Anterior cingulate cortex (tissue), 58 donors: Measurements from ENCODE around the gene SERGEF.

Experiments used
- DNase-seq, 58 donors: peaks; one replicate each; lab custom pipeline; 2025; lab: John Stamatoyannopoulos, UW

SERGEF gene

DNA sequence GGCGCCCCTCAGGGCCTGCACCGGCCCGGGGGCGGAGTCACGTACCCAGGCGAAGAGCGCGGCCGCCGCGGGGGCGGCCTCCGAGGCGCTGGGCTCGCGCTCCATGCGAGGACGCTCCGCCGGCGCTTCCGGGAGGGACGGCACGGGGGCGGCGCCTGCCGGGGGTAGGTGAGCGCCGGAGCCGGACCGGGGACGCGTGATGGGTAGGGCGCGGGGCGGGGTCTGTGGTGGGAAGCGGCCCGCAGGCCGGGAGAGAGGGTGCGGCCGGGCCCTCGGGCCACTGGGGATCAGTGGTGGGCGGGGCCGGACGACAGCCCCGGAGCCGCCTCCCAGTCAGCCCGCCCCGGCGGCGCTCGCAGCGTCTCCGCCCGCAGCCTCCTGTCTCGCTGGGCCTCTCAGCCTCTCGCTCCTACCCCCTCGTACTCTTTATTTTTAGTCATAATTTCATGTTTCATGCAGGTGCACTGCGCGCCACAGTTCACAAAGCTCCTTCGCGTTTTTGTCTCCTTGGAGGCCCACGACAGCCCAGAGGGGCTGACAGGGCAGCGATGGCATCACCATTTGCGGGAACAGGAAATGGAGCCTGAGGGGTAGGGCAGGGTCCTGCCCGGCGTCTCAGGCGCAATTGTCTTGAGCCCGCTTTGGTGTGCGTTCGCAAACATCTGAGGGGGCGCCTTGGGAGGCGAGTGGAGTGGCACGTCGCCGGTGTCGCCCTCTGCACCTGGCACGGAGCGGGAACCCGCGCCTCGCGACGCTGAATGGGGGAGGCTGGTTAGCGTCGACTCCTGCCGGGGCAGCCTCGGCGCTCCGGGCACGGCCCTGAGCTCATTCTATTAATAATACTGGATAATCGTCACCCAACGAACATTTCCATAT lies at the start of gene SERGEF:
SERGEF (minus strand) TSS at position 142 of the 876 bp plus-strand sequence; CDS start at position 105, 37 bp downstream.
- peak; percentile 22 to 88 (median 78) for DNase-seq

DNA sequence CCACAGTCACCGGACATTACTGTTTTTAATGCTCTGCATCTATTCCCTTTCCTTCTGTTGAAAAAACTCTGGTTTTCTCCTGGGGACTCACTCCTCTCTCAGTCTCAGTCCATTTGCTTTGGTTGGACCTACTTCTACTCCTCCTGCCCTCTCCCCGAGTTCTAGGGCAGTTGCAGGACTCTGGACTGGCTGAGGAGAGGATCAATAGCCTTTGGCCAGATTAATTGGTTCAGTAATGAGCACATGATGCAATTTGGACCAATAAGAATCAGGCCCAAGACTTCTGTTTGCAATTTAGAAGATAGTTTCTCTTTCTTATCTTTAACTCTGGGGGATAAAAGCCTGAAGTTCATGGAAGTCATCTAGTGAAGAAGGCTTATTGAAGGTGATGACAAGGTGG lies 48.5 kb upstream of the SERGEF start:
- no peak for DNase-seq

DNA sequence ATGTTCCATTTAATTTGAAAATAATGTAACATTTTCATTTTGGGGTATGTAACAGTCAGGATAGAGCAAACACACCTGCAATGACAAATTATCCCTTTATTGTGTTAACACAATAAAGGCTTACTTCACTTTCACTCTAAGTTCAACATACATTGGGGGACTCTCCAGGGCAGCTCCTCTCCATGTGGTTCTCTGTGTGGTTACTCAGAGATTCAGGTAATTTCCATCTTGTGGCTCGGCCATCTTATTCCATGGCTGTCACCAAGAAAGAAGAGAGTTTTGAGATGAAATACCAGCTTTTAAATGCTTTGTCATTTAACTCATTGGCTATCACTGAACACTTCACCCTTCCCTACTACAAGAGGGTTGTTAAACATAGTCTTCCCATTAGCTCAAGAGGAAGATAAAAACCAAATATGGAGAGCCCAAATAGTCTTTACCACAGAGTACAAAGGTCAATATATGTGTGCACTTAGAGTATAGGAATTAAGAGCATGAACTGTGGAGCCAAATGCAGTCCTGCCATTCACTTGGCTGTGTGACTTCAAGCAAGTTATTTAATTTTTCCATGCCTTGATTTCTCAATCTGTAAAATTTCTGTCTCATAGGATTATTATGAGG lies 43.8 kb upstream of the SERGEF start:
- DNase-seq = no peak

DNA sequence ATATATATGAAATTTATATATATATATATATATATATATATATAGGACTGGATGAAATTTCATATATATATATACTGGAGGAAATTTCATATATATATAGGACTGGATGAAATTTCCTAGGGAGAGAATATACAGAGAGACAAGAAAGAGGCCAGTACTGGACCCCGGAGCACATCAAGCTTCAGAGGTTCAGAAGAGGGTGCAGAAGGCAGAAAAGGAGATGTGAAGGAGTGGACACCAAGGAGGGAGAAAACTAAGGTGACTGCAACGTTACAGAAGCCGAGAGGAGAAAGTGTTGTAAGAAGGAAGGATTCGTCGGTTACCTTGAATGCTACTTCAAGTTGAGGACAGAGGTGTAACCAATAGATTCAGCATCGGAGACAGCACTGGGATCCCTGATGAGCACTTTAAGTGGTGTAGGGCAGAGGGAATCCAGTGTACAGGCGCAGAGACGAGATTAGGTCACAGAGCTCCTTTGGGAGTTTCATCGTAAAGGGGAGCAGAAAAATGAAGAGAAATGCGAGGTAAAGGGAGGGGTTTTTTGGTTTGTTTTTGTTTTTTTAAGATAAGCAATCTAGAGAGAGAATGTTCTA lies 41.8 kb upstream of the SERGEF start:
- DNase-seq = no peak

DNA sequence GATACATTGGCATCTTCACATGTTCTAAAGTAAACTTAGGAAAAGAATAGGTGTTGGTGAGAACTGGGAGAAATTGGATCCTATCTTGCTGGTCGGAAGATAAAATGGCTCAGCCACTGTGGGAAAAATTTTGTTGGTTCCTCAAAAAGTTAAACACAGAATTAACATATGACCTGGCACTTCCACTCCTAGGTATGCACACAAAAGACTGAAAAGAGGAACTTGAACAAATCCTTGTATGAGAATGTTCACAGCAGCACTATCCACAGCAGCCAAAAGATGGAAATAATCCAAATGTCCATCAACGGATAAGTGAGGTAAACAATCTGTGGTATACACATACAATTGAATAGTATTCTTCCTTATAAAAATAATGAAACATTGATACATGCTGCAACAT lies 38.0 kb upstream of the SERGEF start:
- DNase-seq = no peak

DNA sequence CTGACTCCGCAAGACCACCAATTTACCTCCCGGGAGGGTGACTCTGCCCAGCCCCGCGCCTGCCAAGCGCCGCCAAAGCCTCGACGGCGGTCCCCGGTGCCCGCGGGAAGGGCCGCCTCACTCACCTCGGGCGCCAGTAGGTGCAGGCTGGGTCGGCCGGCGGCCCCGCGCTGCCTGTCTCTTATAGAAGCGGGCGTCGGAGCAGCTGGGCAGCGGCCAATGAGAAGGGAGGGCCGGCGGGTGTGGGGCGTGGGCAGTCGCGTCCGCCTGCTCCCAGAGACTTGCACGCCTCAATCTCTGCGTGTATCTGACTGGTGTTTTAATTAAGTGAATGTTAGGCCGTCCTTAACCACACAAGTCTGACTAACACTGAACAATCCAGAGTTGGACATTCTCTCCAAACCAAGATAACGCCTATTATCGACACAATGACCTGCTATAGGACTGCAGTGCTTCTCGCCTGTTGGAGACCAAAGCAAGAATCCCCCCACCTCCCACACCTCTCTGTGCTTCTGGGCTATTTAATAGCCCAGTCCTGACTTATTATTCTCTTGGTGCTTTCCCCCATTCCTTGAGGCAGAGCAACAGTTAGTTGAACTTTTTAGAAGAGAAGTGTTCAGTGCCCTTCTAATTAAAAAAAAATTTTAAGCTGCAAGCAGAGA lies 33.4 kb upstream of the SERGEF start, which contains the start of gene TPH1:
TPH1 (minus strand) TSS at position 154 of the 662 bp plus-strand sequence. CDS start 5,507 bp downstream, outside the sequence.
- peak in 1 of 58 donors; percentile 6 for DNase-seq

DNA sequence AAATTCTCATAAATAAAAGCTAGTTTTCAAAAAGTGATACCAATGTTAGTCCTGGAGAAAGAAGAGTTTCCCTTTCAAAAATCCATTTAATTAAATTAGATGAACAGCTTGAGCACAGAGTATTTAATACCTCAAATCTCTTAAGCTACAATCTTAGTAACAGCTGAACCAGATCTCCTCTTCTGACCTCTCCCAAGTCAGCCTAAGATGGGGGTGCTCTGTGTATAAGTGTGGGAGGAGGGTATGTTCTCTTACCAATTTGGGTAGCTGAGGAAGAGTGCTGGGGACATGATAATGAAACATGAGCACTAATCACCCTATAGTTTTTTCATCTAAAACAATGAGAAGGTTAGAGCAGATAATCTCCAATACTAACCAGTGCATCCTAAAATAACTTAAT lies 23.6 kb upstream of the SERGEF start:
- DNase-seq = no peak

GRCh38 chr11:18027475-18027874 lies 14.6 kb upstream of the SERGEF start:
- no peak for DNase-seq

DNA sequence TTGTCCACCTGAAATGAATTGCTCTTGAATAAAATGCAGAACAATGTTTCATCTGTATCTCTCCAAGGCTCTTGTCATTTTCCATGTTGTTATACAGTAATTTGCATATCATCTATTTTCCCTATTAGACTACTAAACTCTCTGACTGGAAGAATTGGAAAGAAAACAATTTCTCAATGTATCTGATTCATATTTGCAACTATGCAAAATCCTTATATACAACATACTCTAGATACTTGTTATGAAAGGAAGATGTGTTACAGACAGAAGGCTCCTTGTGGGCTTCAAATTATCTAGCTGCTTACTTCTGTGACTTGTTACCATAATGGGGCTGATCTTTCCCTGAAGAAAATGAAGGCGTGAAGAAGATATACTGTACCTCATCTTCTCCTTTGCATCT lies 9.6 kb upstream of the SERGEF start:
- DNase-seq = no peak

DNA sequence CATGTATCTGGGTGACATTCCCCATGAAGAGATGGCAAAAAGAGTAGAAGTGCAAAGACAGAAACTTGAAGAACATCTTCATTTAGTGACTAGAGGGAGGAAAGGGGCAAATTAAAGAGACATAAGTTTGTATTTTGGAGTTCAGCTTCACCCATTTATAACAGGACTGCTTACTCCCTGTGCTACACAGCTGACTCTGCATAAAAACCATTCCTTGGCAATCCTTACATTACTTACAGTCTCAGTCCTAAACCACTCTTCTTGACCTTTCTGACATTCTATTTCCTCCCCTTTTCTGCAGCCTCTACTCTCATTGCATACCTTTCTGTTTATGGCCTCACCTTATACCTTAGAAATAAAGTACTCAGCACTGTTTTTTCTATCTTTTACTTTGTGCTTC lies 6.8 kb upstream of the SERGEF start:
- DNase-seq = no peak

GRCh38 chr11:18016789-18017188 lies 3.9 kb upstream of the SERGEF start:
- no peak for DNase-seq

GRCh38 chr11:18014876-18015275 lies 2.0 kb upstream of the SERGEF start:
- DNase-seq = no peak

DNA sequence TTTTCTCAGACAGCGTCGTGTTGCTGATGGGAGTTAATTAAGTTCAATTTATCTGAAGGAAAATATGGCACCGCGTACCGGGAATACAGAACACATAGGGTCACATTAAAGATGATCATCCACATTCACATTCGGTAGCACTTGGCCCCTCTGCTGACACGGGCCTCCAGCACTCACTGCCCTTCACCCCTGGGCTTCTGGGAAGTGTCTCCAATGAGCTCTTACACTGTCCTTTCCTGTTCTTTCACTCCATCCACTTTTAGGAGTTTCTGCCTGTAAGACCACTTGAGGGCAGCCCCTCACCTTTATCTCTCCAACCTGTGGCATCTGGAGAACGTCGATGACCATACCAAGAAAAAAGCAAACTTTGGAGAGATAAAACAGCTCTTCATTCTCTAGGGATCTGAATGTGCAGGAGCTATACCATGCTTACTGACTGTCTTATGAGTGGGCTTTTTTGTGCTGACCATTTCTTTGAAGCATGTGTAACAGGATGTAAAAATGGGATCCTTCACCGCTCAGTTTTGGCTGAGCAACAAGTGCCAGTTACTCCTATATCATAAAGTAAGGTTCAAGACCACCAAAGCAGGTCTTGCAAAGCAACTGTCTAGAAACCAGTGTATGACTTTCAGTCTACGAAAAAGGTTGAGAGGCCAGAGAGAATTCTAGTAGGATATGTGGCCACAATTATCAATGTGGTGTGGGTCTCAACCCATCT lies 1.1 kb upstream of the SERGEF start:
- peak in 3 of 58 donors; percentile 6 to 35 (median 24) for DNase-seq

- DNase-seq = peak in 27 of 58 donors; percentile 4 to 63 (median 42)
Measured at GRCh38 chr11:18012122-18012905, 533 bp downstream of the SERGEF start.

- DNase-seq = peak in 20 of 58 donors; percentile 1 to 55 (median 12)
Measured at GRCh38 chr11:18011633-18012032, 1.2 kb downstream of the SERGEF start.

DNA sequence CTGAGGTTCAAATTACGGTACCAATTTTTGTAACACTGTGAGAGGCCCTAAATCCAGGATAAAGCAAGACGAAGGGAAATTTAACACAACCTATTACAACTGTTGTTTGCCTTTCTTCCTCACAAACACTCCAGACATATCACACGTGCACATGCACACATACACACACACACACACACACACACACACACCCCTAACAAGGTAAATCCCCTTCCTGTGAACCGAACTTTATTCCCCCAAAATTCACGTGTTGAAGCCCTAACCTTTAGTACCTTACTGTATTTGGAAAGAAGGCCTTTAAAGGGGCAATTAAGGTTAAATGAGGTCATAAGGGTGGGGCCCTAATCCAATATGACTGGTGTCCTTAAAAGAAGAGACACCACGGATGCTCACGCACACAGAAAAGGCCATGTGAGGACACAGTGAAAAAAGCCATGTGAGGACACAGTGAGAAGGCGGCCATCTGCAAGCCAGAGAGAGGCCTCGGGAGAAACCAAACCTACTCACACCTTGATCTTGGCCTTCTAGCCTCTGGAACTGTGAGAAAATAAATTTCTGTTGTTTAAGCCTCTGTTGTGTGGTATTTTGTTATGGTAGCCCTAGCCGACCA lies 1.8 kb downstream of the SERGEF start:
- no peak for DNase-seq

DNA sequence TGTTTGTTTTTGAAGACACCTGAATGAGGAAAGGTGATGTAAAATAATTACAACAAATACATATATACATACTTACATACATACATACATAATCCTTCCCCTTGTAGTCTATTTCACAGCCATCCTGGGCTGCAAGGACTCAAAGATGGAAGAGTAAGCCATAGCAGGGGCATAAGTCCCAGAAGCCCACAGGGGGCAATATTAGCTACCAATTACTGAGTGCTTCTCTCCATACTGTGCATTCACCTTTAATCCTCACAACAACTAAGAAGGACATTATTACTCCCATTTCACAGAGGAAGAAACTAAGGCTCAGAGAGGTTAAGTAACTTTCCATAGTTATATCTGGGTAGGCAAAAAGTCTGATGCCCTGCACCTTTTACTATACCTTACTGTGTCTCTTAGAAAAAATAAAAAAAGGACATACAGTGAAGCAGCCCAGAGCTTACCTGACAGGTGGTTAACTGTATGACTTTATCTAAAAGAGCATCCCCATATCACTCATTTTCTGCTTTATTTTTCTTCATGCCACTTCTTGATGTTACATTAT lies 2.7 kb downstream of the SERGEF start:
- DNase-seq = no peak

DNA sequence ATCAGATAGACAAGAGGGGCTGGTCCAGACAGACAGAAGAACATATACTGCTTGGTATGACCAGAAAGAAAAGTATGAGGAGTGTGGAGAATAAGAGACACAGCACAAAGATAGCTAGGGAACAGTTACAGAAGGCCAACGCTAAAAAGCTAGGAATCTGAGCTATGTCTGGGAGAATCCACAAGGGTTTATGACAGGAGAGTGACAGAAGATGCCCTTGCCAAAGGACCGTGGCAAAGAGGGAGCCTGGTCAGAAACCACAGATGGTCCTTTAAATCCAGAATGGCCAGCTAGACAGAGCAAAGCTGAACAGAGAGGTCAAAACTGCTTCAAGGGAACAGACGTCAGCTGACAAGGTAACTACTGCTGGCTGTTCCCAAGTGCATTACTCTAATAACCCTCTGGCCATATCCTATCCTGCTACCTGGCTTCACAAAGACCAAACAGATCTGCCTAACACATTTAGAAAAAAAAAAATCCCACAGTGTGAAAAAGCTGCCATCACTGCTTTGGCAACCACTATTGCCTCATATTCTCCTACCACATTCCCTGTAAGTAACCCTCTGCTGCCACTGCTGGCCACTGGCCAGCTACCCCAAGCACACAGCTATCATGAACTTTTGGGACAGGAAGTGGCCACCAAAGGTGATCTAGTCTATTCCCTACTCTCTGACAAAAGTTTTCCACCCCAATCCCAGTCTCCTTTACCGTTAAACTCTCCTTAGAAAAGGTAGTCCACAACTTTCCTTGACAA lies 7.3 kb downstream of the SERGEF start:
- DNase-seq = no peak
